ENCODE results near the gene KIAA1755. TPM values are rescaled to one million over a fixed set of nuclear protein-coding genes. Genes with fewer than 3 reads are reported as not detected.
A peak's percentile ranks its signal among the peaks of the same experiment; 100 is the strongest.

KIAA1755 gene
- 17.6 to 18.8 TPM (median 17.8 TPM) in 3 replicates for total RNA-seq
- long read RNA-seq, full-length matches to known transcripts = 7 of 20 reads
- long read RNA-seq, partial matches to known transcripts = 4 of 20 reads
- long read RNA-seq, other reads (novel, unspliced or antisense) = 9 of 20 reads

- peaks cover 49% of the 10 kb centered on the region for H3K4me1 Mint-ChIP-seq (ENCODE audit: low read depth)
- H3K4me3 Mint-ChIP-seq (ENCODE audit: unreplicated experiment) = peak within 1 kb of the TSS; percentile 79
- peak within 1 kb of the TSS; percentile 95 for H3K27ac Mint-ChIP-seq (ENCODE audit: unreplicated experiment)
- no peak for TF ChIP-seq CTCF (IDR thresholded peaks at IDR 0.05)
- peak; percentile 90 for DNase-seq (ENCODE audit: low spot score)
- peaks cover 10% of the 10 kb centered on the region for H3K9me3 Mint-ChIP-seq (ENCODE audit: low read depth)
- peaks cover 7% of the 10 kb centered on the region for H3K36me3 Mint-ChIP-seq (ENCODE audit: low read depth)
- H3K27me3 Mint-ChIP-seq (ENCODE audit: low read depth) = no peaks in the 10 kb centered on the region
Measured at GRCh38 chr20:38260378-38261053, at the start of gene KIAA1755. Gene KIAA1755, minus strand, starts transcription at chr20:38260735. Its CDS starts 235 bp downstream, at chr20:38260500.

GRCh38 chr20:38308447-38308846 lies 47.9 kb upstream of the KIAA1755 start:
- Mint-ChIP-seq H3K27ac (ENCODE audit: unreplicated experiment) (no peak overlapping the region), H3K4me1 (ENCODE audit: low read depth) (peaks cover 4% of the 10 kb centered on the region), H3K4me3 (ENCODE audit: unreplicated experiment) (no peak overlapping the region), H3K9me3 (ENCODE audit: low read depth) (peaks cover 2% of the 10 kb centered on the region), H3K27me3 (ENCODE audit: low read depth) (peaks cover 6% of the 10 kb centered on the region), H3K36me3 (ENCODE audit: low read depth) (no peaks in the 10 kb centered on the region)
- DNase-seq (ENCODE audit: low spot score) = no peak
- TF ChIP-seq CTCF (IDR thresholded peaks at IDR 0.05) = no peak

GRCh38 chr20:38308047-38308438 lies 47.5 kb upstream of the KIAA1755 start:
- H3K4me1 Mint-ChIP-seq (ENCODE audit: low read depth) = peaks cover 8% of the 10 kb centered on the region
- TF ChIP-seq CTCF (IDR thresholded peaks at IDR 0.05) = no peak
- no peak overlapping the region for H3K27ac Mint-ChIP-seq (ENCODE audit: unreplicated experiment)
- H3K27me3 Mint-ChIP-seq (ENCODE audit: low read depth) = peaks cover 6% of the 10 kb centered on the region
- no peak for DNase-seq (ENCODE audit: low spot score)
- H3K4me3 Mint-ChIP-seq (ENCODE audit: unreplicated experiment) = no peak overlapping the region
- peaks cover 2% of the 10 kb centered on the region for H3K9me3 Mint-ChIP-seq (ENCODE audit: low read depth)
- no peaks in the 10 kb centered on the region for H3K36me3 Mint-ChIP-seq (ENCODE audit: low read depth)

GRCh38 chr20:38307371-38308046 lies 47.0 kb upstream of the KIAA1755 start:
- H3K9me3 Mint-ChIP-seq (ENCODE audit: low read depth) = peaks cover 2% of the 10 kb centered on the region
- H3K4me1 Mint-ChIP-seq (ENCODE audit: low read depth) = peaks cover 13% of the 10 kb centered on the region
- TF ChIP-seq CTCF (IDR thresholded peaks at IDR 0.05) = no peak
- no peak overlapping the region for H3K27ac Mint-ChIP-seq (ENCODE audit: unreplicated experiment)
- peaks cover 6% of the 10 kb centered on the region for H3K27me3 Mint-ChIP-seq (ENCODE audit: low read depth)
- no peaks in the 10 kb centered on the region for H3K36me3 Mint-ChIP-seq (ENCODE audit: low read depth)
- no peak overlapping the region for H3K4me3 Mint-ChIP-seq (ENCODE audit: unreplicated experiment)
- no peak for DNase-seq (ENCODE audit: low spot score)

- H3K4me3 Mint-ChIP-seq (ENCODE audit: unreplicated experiment) = no peak overlapping the region
- peaks cover 4% of the 10 kb centered on the region for H3K27me3 Mint-ChIP-seq (ENCODE audit: low read depth)
- DNase-seq (ENCODE audit: low spot score) = no peak
- peaks cover 15% of the 10 kb centered on the region for H3K4me1 Mint-ChIP-seq (ENCODE audit: low read depth)
- peaks cover 2% of the 10 kb centered on the region for H3K9me3 Mint-ChIP-seq (ENCODE audit: low read depth)
- TF ChIP-seq CTCF (IDR thresholded peaks at IDR 0.05) = no peak
- H3K27ac Mint-ChIP-seq (ENCODE audit: unreplicated experiment) = no peak overlapping the region
- H3K36me3 Mint-ChIP-seq (ENCODE audit: low read depth) = no peaks in the 10 kb centered on the region
Measured at GRCh38 chr20:38306379-38306778, 45.8 kb upstream of the KIAA1755 start.

Measured in chondrocyte (in vitro differentiated cells).